CD4-positive, alpha-beta T cell (primary cell): Measurements from ENCODE around the gene KIAA0825. TPM values are rescaled to one million over a fixed set of nuclear protein-coding genes. Genes with fewer than 3 reads are reported as not detected.

Experiments
- ATAC-seq: fragments of 200-7000 bp; cut with Tn5 transposase; one replicate; pipeline ENCODE4 v1.10.0; 2022; ENCODE audit warnings: mild to moderate bottlenecking; ENCODE audit not compliant: poor library complexity
- CTCF ChIA-PET: fragments of 350-600 bp; sonication (Branson Sonifier 250); formaldehyde crosslinking; loops from one replicate; lab custom pipeline; 2021; ENCODE audit warnings: antibody characterized with exemption, inconsistent platforms; lab: Charles Lee
- POLR2A ChIA-PET: fragments of 350-600 bp; sonication (Branson Sonifier 250); formaldehyde crosslinking; loops from one replicate; lab custom pipeline; 2021; ENCODE audit warnings: antibody characterized with exemption, inconsistent platforms; lab: Charles Lee
- DNase-seq, 14 experiments: peaks; one replicate each; pipeline ENCODE4 v3.0.0-alpha.2; 2013 to 2020; ENCODE audit warnings: mixed read lengths in 2 of 14
- H3K27ac ChIP-seq, 2 donors: one replicate each; pipeline versions ENCODE4 v1.5.1 to v1.7.0; 2013; ENCODE audit warnings: low read length in 2 of 2, low read depth in 1 of 2, mild to moderate bottlenecking in 1 of 2
- H3K27me3 ChIP-seq, 2 experiments: 1 replicate in 1 of 2; 2 replicates in 1 of 2; pipeline versions ENCODE4 v1.6.1 to v1.7.0; 2013; ENCODE audit warnings: low read length in 2 of 2, control low read depth in 1 of 2, mild to moderate bottlenecking in 1 of 2, moderate library complexity in 1 of 2; ENCODE audit not compliant: insufficient read depth in 2 of 2, control insufficient read depth in 1 of 2
- H3K36me3 ChIP-seq: one replicate; pipeline ENCODE4 v1.6.1; 2013; ENCODE audit warnings: low read length, control low read depth; ENCODE audit not compliant: insufficient read depth
- H3K4me1 ChIP-seq: one replicate; pipeline ENCODE4 v1.6.1; 2013; ENCODE audit warnings: low read length, control low read depth; ENCODE audit not compliant: insufficient read depth
- H3K4me3 ChIP-seq: one replicate; pipeline ENCODE4 v1.5.1; 2013; ENCODE audit warnings: mild to moderate bottlenecking, low read length, moderate library complexity
- H3K9me3 ChIP-seq, 2 experiments: 1 replicate in 1 of 2; 2 replicates in 1 of 2; pipeline versions ENCODE4 v1.6.1 to v1.7.0; 2013; ENCODE audit warnings: low read length in 2 of 2, mild to moderate bottlenecking in 2 of 2, control low read depth in 1 of 2, moderate library complexity in 1 of 2; ENCODE audit not compliant: control insufficient read depth in 1 of 2, insufficient read depth in 1 of 2
- H3K27ac Mint-ChIP-seq: one replicate; pipeline ENCODE4 v1.8.0; 2020; ENCODE audit warnings: mixed read lengths
- H3K27me3 Mint-ChIP-seq: one replicate; pipeline ENCODE4 v1.8.0; 2021; ENCODE audit warnings: mixed read lengths
- H3K36me3 Mint-ChIP-seq: one replicate; pipeline ENCODE4 v1.8.0; 2021; ENCODE audit warnings: low read depth, mixed read lengths
- H3K4me1 Mint-ChIP-seq: one replicate; pipeline ENCODE4 v1.8.0; 2021; ENCODE audit warnings: low read depth, mixed read lengths
- H3K4me3 Mint-ChIP-seq: one replicate; pipeline ENCODE4 v1.8.0; 2020; ENCODE audit warnings: mild to moderate bottlenecking, mixed read lengths
- H3K9me3 Mint-ChIP-seq: one replicate; pipeline ENCODE4 v1.8.0; 2020; ENCODE audit warnings: mixed read lengths
- intact Hi-C, 2 experiments: fragments of 100-400 bp; cut with DNase I in 1 of 2; cut with micrococcal nuclease in 1 of 2; formaldehyde crosslinking; loops; one replicate each; pipeline versions ENCODE4 v1.15.1 to v1.9.0; 2023 to 2025; cut with DNase I, micrococcal nuclease
- total RNA-seq, 174 experiments: library from RNA in 2 of 174; stranded (reverse) in 2 of 174; gene quantifications; one replicate each; pipeline ENCODE4 v1.2.3 and lab custom pipeline; 2021 to 2026
- TF ChIP-seq, protein P1 (sequence below): fragments of 200-600 bp; IDR thresholded peaks from one replicate; pipeline ENCODE4 v1.8.0; 2022; ENCODE audit warnings: antibody characterized with exemption, mild to moderate bottlenecking

The KIAA0825 gene
- total RNA-seq, 2 experiments from 2014 or later: 1.5 to 1.6 TPM

DNA sequence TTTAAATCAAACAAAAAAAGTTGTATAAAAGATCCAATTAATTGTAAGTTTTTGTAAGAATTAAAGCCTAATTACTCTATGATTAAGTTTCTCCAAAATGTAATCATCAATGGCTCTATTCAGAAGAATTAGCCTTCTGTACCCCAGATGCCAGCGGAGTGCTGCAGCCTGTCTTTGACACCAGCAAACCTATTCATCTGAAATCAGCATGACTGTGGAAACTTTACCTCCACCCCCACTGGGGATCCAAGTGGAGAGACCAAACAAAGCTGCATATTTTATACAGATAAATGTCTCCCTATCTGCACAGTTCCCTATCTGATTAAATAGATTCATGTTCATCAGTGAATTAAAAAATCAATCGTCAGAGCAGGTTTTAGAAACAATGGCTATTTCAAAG, 426.8 kb downstream of the KIAA0825 start:
- H3K27ac ChIP-seq: no peak overlapping the region
- CTCF ChIA-PET: no interaction called here
- H3K36me3 Mint-ChIP-seq: no peaks in the 10 kb centered on the region
- TF ChIP-seq, protein P1, sequence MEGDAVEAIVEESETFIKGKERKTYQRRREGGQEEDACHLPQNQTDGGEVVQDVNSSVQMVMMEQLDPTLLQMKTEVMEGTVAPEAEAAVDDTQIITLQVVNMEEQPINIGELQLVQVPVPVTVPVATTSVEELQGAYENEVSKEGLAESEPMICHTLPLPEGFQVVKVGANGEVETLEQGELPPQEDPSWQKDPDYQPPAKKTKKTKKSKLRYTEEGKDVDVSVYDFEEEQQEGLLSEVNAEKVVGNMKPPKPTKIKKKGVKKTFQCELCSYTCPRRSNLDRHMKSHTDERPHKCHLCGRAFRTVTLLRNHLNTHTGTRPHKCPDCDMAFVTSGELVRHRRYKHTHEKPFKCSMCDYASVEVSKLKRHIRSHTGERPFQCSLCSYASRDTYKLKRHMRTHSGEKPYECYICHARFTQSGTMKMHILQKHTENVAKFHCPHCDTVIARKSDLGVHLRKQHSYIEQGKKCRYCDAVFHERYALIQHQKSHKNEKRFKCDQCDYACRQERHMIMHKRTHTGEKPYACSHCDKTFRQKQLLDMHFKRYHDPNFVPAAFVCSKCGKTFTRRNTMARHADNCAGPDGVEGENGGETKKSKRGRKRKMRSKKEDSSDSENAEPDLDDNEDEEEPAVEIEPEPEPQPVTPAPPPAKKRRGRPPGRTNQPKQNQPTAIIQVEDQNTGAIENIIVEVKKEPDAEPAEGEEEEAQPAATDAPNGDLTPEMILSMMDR: no peak
- no peak overlapping the region for H3K4me3 ChIP-seq
- no peaks in the 10 kb centered on the region for H3K4me1 ChIP-seq
- ATAC-seq (no peak), DNase-seq (no peak)
- no peaks in the 10 kb centered on the region for H3K27me3 ChIP-seq
- H3K27ac Mint-ChIP-seq: no peak overlapping the region
- no peaks in the 10 kb centered on the region for H3K9me3 ChIP-seq
- no peaks in the 10 kb centered on the region for H3K36me3 ChIP-seq
- POLR2A ChIA-PET: no interaction called here
- peaks cover 4% of the 10 kb centered on the region for H3K27me3 Mint-ChIP-seq
- no peak overlapping the region for H3K4me3 Mint-ChIP-seq
- no peaks in the 10 kb centered on the region for H3K4me1 Mint-ChIP-seq
- intact Hi-C loops: no loop called here
- H3K9me3 Mint-ChIP-seq: peaks cover 6% of the 10 kb centered on the region

DNA sequence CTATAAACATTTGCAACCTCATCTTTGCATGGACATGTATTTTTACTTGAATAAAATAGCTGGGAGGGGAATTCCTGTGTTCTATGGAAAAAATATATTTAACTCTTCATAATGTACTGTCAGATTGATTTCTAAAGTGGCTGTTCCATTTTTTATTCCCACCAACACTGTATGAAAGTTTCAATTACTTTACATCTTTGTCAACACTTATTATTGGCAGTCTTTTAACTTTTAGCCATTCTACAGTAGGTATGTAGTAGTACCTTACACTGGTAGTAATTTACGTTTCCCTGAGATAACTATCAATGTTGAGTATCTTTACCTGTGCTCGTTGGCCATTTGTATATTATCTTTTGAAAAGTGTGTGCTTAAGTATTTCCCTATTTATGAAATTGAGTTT, 429.7 kb downstream of the KIAA0825 start:
- DNase-seq (no peak), ATAC-seq (no peak)
- Mint-ChIP-seq H3K4me3 (no peak overlapping the region), H3K27ac (no peak overlapping the region), H3K27me3 (peaks cover 4% of the 10 kb centered on the region), H3K36me3 (no peaks in the 10 kb centered on the region), H3K9me3 (peaks cover 6% of the 10 kb centered on the region), H3K4me1 (no peaks in the 10 kb centered on the region)
- CTCF ChIA-PET: no interaction called here
- Histone ChIP-seq H3K4me3 (no peak overlapping the region), H3K9me3 (no peaks in the 10 kb centered on the region), H3K36me3 (no peaks in the 10 kb centered on the region), H3K4me1 (no peaks in the 10 kb centered on the region), H3K27ac (no peak overlapping the region), H3K27me3 (no peaks in the 10 kb centered on the region)
- intact Hi-C loops: no loop called here
- POLR2A ChIA-PET: no interaction called here
- TF ChIP-seq, protein P1: no peak

DNA sequence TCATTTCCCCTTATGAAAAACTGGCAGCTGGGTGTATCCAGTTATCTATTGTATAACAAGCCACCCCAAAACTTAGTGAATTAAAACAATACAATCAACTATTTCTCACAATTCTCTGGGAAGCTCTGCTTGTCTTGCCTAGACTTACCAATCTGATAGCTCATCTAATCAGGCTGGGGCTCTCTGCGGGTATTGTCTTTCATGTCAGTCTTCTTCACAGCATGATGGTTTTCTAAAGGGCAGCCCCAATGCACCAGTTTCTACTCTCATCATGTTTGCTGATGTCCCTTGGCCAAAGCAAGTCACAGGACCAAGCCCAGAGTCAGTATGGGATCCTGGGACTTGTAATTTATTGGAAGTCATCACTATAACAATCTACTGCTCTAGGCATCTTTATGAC, 433.5 kb downstream of the KIAA0825 start:
- Mint-ChIP-seq H3K4me1 (no peaks in the 10 kb centered on the region), H3K36me3 (no peaks in the 10 kb centered on the region), H3K27me3 (peaks cover 7% of the 10 kb centered on the region), H3K9me3 (peaks cover 6% of the 10 kb centered on the region), H3K4me3 (no peak overlapping the region), H3K27ac (no peak overlapping the region)
- POLR2A ChIA-PET: no interaction called here
- TF ChIP-seq, protein P1: no peak
- H3K36me3 ChIP-seq: no peaks in the 10 kb centered on the region
- CTCF ChIA-PET: no interaction called here
- H3K4me3 ChIP-seq: no peak overlapping the region
- H3K9me3 ChIP-seq: no peaks in the 10 kb centered on the region
- intact Hi-C loops: no loop called here
- H3K4me1 ChIP-seq: no peaks in the 10 kb centered on the region
- no peak overlapping the region for H3K27ac ChIP-seq
- no peak for DNase-seq
- no peaks in the 10 kb centered on the region for H3K27me3 ChIP-seq
- ATAC-seq: no peak
